ENCODE data around the gene ZNF883. TPM values are rescaled to one million over a fixed set of nuclear protein-coding genes. Genes with fewer than 3 reads are reported as not detected.

The ZNF883 gene
- total RNA-seq, 2 donors from 2014 or later: 1.5 to 5.2 TPM

GRCh38 chr9:112945620-112946208, 66.3 kb downstream of the ZNF883 start:
- Histone ChIP-seq H3K4me3 (no peak overlapping the region), H3K9me3 (no peaks in the 10 kb centered on the region), H3K4me1 (replicated peaks) (no peaks in the 10 kb centered on the region), H3K27me3 (replicated peaks; ENCODE audit: insufficient read depth) (no peaks in the 10 kb centered on the region), H3K36me3 (no peaks in the 10 kb centered on the region), H3K27ac (no peak overlapping the region)
- 47% methylated on average over 25 of the region's 25 CpGs for WGBS
- TF ChIP-seq POLR2A (IDR thresholded peaks at IDR 0.05) (no peak), POLR2AphosphoS5 (IDR thresholded peaks at IDR 0.05) (no peak), CTCF (IDR thresholded peaks at IDR 0.05) (no peak)
- no peak for DNase-seq (ENCODE audit: low spot score)
- intact Hi-C loops (cut with DNase I): no loop called here

GRCh38 chr9:112939418-112939817, 72.6 kb downstream of the ZNF883 start:
- intact Hi-C loops (cut with DNase I): no loop called here
- H3K27ac ChIP-seq: no peak overlapping the region
- no peaks in the 10 kb centered on the region for H3K9me3 ChIP-seq
- no peaks in the 10 kb centered on the region for H3K36me3 ChIP-seq
- no peak for TF ChIP-seq POLR2A (IDR thresholded peaks at IDR 0.05)
- TF ChIP-seq POLR2AphosphoS5 (IDR thresholded peaks at IDR 0.05): no peak
- TF ChIP-seq CTCF (IDR thresholded peaks at IDR 0.05): no peak
- H3K27me3 ChIP-seq (replicated peaks; ENCODE audit: insufficient read depth): no peaks in the 10 kb centered on the region
- no peak for DNase-seq (ENCODE audit: low spot score)
- no peaks in the 10 kb centered on the region for H3K4me1 ChIP-seq (replicated peaks)
- no peak overlapping the region for H3K4me3 ChIP-seq

GRCh38 chr9:112933696-112934095, 78.3 kb downstream of the ZNF883 start:
- no peak overlapping the region for H3K27ac ChIP-seq
- no peaks in the 10 kb centered on the region for H3K36me3 ChIP-seq
- H3K4me1 ChIP-seq (replicated peaks): no peaks in the 10 kb centered on the region
- intact Hi-C loops (cut with DNase I): no loop called here
- DNase-seq (ENCODE audit: low spot score): no peak
- H3K27me3 ChIP-seq (replicated peaks; ENCODE audit: insufficient read depth): no peaks in the 10 kb centered on the region
- H3K4me3 ChIP-seq: no peak overlapping the region
- 81% methylated on average over 2 of the region's 2 CpGs for WGBS
- TF ChIP-seq POLR2A (IDR thresholded peaks at IDR 0.05) (no peak), POLR2AphosphoS5 (IDR thresholded peaks at IDR 0.05) (no peak), CTCF (IDR thresholded peaks at IDR 0.05) (no peak)
- no peaks in the 10 kb centered on the region for H3K9me3 ChIP-seq

GRCh38 chr9:112925058-112925641, 86.8 kb downstream of the ZNF883 start:
- Histone ChIP-seq H3K4me3 (no peak overlapping the region), H3K36me3 (no peaks in the 10 kb centered on the region), H3K27ac (no peak overlapping the region), H3K27me3 (replicated peaks; ENCODE audit: insufficient read depth) (no peaks in the 10 kb centered on the region), H3K4me1 (replicated peaks) (no peaks in the 10 kb centered on the region), H3K9me3 (no peaks in the 10 kb centered on the region)
- intact Hi-C loops (cut with DNase I): no loop called here
- 35% methylated on average over 8 of the region's 8 CpGs for WGBS
- no peak for TF ChIP-seq POLR2A (IDR thresholded peaks at IDR 0.05)
- peak in 3 of 4 experiments; percentile 29 to 46 (median 39) for TF ChIP-seq CTCF (IDR thresholded peaks at IDR 0.05)
- no peak for TF ChIP-seq POLR2AphosphoS5 (IDR thresholded peaks at IDR 0.05)
- DNase-seq (ENCODE audit: low spot score): no peak

GRCh38 chr9:112921549-112921948, 90.4 kb downstream of the ZNF883 start:
- intact Hi-C loops (cut with DNase I): no loop called here
- Histone ChIP-seq H3K27ac (no peak overlapping the region), H3K9me3 (no peaks in the 10 kb centered on the region), H3K4me3 (no peak overlapping the region), H3K27me3 (replicated peaks; ENCODE audit: insufficient read depth) (no peaks in the 10 kb centered on the region), H3K36me3 (no peaks in the 10 kb centered on the region), H3K4me1 (replicated peaks) (no peaks in the 10 kb centered on the region)
- 17% methylated on average over 3 of the region's 3 CpGs for WGBS
- no peak for DNase-seq (ENCODE audit: low spot score)
- TF ChIP-seq POLR2AphosphoS5 (IDR thresholded peaks at IDR 0.05) (no peak), POLR2A (IDR thresholded peaks at IDR 0.05) (no peak), CTCF (IDR thresholded peaks at IDR 0.05) (peak in 2 of 4 experiments; percentile 25 to 33)

Measured in prostate gland (tissue), 2 donors.